Testis (tissue), 5 donors: ENCODE results near the gene CELA1. TPM values are rescaled to one million over a fixed set of nuclear protein-coding genes. Genes with fewer than 3 reads are reported as not detected.

Experiments
- DNase-seq: peaks from one replicate; pipeline ENCODE4 v3.0.0-alpha.2; 2019
- H3K27ac ChIP-seq, 2 donors: fragments of 200-600 bp; sonication (generic); one replicate each; pipeline ENCODE4 v1.5.1; 2019
- H3K27me3 ChIP-seq: fragments of 200-600 bp; sonication (generic); one replicate; pipeline ENCODE4 v1.5.1; 2019
- H3K36me3 ChIP-seq: fragments of 200-600 bp; sonication (generic); one replicate; pipeline ENCODE4 v1.5.1; 2017; ENCODE audit warnings: low read depth; ENCODE audit errors: missing control alignments
- H3K4me1 ChIP-seq: fragments of 200-600 bp; sonication (generic); one replicate; pipeline ENCODE4 v1.5.1; 2019
- H3K4me3 ChIP-seq, 2 donors: fragments of 200-600 bp; sonication (generic); one replicate each; pipeline ENCODE4 v1.5.1; 2017 to 2019
- H3K9me3 ChIP-seq: fragments of 200-600 bp; sonication (generic); one replicate; pipeline ENCODE4 v1.5.1; 2017
- CTCF ChIP-seq, 3 experiments: fragments of 450-650 bp in 2 of 3; fragments of 200-600 bp in 1 of 3; sonication (generic) in 1 of 3; IDR thresholded peaks; one replicate each; pipeline ENCODE4 v1.5.1; 2016 to 2019; ENCODE audit warnings: antibody characterized with exemption in 3 of 3, mild to moderate bottlenecking in 2 of 3, moderate library complexity in 1 of 3
- POLR2A ChIP-seq: fragments of 450-650 bp; IDR thresholded peaks from one replicate; pipeline ENCODE4 v1.6.1; 2017; ENCODE audit warnings: antibody characterized with exemption, mild to moderate bottlenecking, moderate library complexity
- WGBS, 2 donors: methylation state at CpG; one replicate each; pipeline ENCODE4 v1.1.5; 2018; 5-methylcytosine and 5-hydroxymethylcytosine counted together
- intact Hi-C: fragments of 100-400 bp; cut with DNase I; formaldehyde crosslinking; loops from one replicate; pipeline ENCODE4 v1.15.1; 2023; ENCODE audit warnings: low total_unique reads
- long read RNA-seq, 2 donors: transcript quantifications; one replicate each; lab custom pipeline, GENCODE V29; 2026
- polyA plus RNA-seq: library from polyadenylated mRNA; stranded (reverse); fragments of 350-450 nt; fragmentation: Illumina TruSeq; extraction: RNeasy Lipid Tissue Mini Kit (QIAGEN cat#74804); gene quantifications from one replicate; pipeline ENCODE4 v1.2.3, GENCODE V29; 2014; ENCODE audit warnings: low read depth, low replicate concordance; ENCODE audit not compliant: insufficient read depth
- total RNA-seq, 2 donors: library from RNA; depleted of rRNA; stranded (reverse); fragments of >200 nt; gene quantifications; one replicate each; pipeline ENCODE4 v1.2.3, GENCODE V29; 2016

Gene CELA1
- total RNA-seq (under 1 TPM in 1 of 2 donors, not detected in 1; 0.50 TPM), polyA plus RNA-seq (not detected)
- long read RNA-seq, donor 1 = 0 reads
- long read RNA-seq, donor 2 = 0 reads

GRCh38 chr12:51346581-51346980 is at the start of gene CELA1:
Gene CELA1 (minus strand): TSS chr12:51346679. CDS start chr12:51346638, 41 bp downstream.
- intact Hi-C loops = no loop called here

GRCh38 chr12:51395283-51396230 is 49.1 kb upstream of the CELA1 start:
- no peak for DNase-seq
- intact Hi-C loops = no loop called here
- H3K4me3 ChIP-seq = no peak overlapping the region
- H3K9me3 ChIP-seq = no peaks in the 10 kb centered on the region
- no peak overlapping the region for H3K27ac ChIP-seq
- no peaks in the 10 kb centered on the region for H3K27me3 ChIP-seq
- 66 to 74% methylated on average over 8 of the region's 8 CpGs for WGBS, 2 donors
- H3K4me1 ChIP-seq = no peaks in the 10 kb centered on the region
- TF ChIP-seq POLR2A (no peak), CTCF (IDR thresholded peaks at IDR 0.05) (no peak)
- no peaks in the 10 kb centered on the region for H3K36me3 ChIP-seq

More at GRCh38 chr12:51346581-51346980, at the start of gene CELA1:
- TF ChIP-seq POLR2A = no peak
- TF ChIP-seq CTCF (IDR thresholded peaks at IDR 0.05) = no peak
- Histone ChIP-seq H3K4me1 (no peaks in the 10 kb centered on the region), H3K27me3 (no peaks in the 10 kb centered on the region), H3K9me3 (no peaks in the 10 kb centered on the region), H3K4me3 (peak within 1 kb of the TSS in 1 of 2 donors; percentile 35), H3K27ac (no peak within 1 kb of the TSS), H3K36me3 (no peaks in the 10 kb centered on the region)
- no peak for DNase-seq
- WGBS, 2 donors = 76 to 88% methylated on average over 3 of the region's 3 CpGs

- H3K4me1 ChIP-seq = no peaks in the 10 kb centered on the region
- WGBS, 2 donors = 83 to 89% methylated on average over 14 of the region's 14 CpGs
- H3K36me3 ChIP-seq = no peaks in the 10 kb centered on the region
- H3K4me3 ChIP-seq = no peak overlapping the region
- TF ChIP-seq POLR2A (no peak), CTCF (IDR thresholded peaks at IDR 0.05) (no peak)
- peak; percentile 22 for DNase-seq
- H3K27ac ChIP-seq = no peak overlapping the region
- H3K9me3 ChIP-seq = no peaks in the 10 kb centered on the region
- intact Hi-C loops = no loop called here
- no peaks in the 10 kb centered on the region for H3K27me3 ChIP-seq
Observed at GRCh38 chr12:51393676-51394545, 47.4 kb upstream of the CELA1 start.

GRCh38 chr12:51392556-51393237 is 46.2 kb upstream of the CELA1 start:
- intact Hi-C loops = no loop called here
- no peak overlapping the region for H3K4me3 ChIP-seq
- H3K36me3 ChIP-seq = no peaks in the 10 kb centered on the region
- TF ChIP-seq POLR2A = no peak
- no peak for TF ChIP-seq CTCF (IDR thresholded peaks at IDR 0.05)
- H3K27me3 ChIP-seq = no peaks in the 10 kb centered on the region
- 39 to 41% methylated on average over 21 to 22 of the region's 22 CpGs for WGBS, 2 donors
- H3K9me3 ChIP-seq = no peaks in the 10 kb centered on the region
- no peaks in the 10 kb centered on the region for H3K4me1 ChIP-seq
- peak; percentile 27 for DNase-seq
- H3K27ac ChIP-seq = no peak overlapping the region
